KOPT-K1 (cell line): ENCODE results near the gene ZNF418.

Experiments
- H3K27ac ChIP-seq: fragments of 200-600 bp; sonication (generic); 2 replicates; pipeline ENCODE4 v1.5.1; 2016; ENCODE audit warnings: antibody characterized with exemption, mild to moderate bottlenecking, low read depth, low read length; ENCODE audit not compliant: poor library complexity, severe bottlenecking
- H3K36me3 ChIP-seq: fragments of 200-600 bp; sonication (generic); 2 replicates; pipeline ENCODE4 v1.5.1; 2017; ENCODE audit warnings: antibody characterized with exemption, mild to moderate bottlenecking, low read length, moderate library complexity; ENCODE audit not compliant: insufficient read depth
- H3K9me3 ChIP-seq: fragments of 200-600 bp; sonication (generic); 2 replicates; pipeline ENCODE4 v1.5.1; 2017; ENCODE audit warnings: antibody characterized with exemption, low read length, mild to moderate bottlenecking; ENCODE audit not compliant: insufficient read depth, poor library complexity, severe bottlenecking

The ZNF418 gene

GRCh38 chr19:57934820-57935665 lies at the start of gene ZNF418:
Gene ZNF418, minus strand, starts transcription at chr19:57935402. Its CDS starts 1,580 bp downstream, at chr19:57933822.
- H3K27ac ChIP-seq = peak within 1 kb of the TSS; percentile 71
- peaks cover 53% of the 10 kb centered on the region; the same call in 1 of the 2 replicates for H3K36me3 ChIP-seq
- H3K9me3 ChIP-seq = peaks cover 70% of the 10 kb centered on the region

- Histone ChIP-seq H3K9me3 (peaks cover 100% of the 10 kb centered on the region), H3K27ac (no peak overlapping the region), H3K36me3 (peaks cover 87% of the 10 kb centered on the region)
These were observed 43.5 kb upstream of the ZNF418 start for GRCh38 chr19:57978586-57979289.

GRCh38 chr19:57974434-57974833 lies 39.2 kb upstream of the ZNF418 start, which contains the start of gene C19orf18:
Gene C19orf18, minus strand, starts transcription at chr19:57974534. Its CDS starts 102 bp downstream, at chr19:57974432.
- peaks cover 45% of the 10 kb centered on the region for H3K36me3 ChIP-seq
- no peak within 1 kb of the TSS for H3K27ac ChIP-seq
- H3K9me3 ChIP-seq = peaks cover 92% of the 10 kb centered on the region

- peaks cover 59% of the 10 kb centered on the region for H3K9me3 ChIP-seq
- no peak overlapping the region for H3K27ac ChIP-seq
- H3K36me3 ChIP-seq = no peaks in the 10 kb centered on the region
These were observed 29.6 kb upstream of the ZNF418 start for GRCh38 chr19:57964761-57965160.

GRCh38 chr19:57961785-57962184 lies 26.6 kb upstream of the ZNF418 start:
- no peaks in the 10 kb centered on the region for H3K36me3 ChIP-seq
- no peak overlapping the region for H3K27ac ChIP-seq
- H3K9me3 ChIP-seq = peaks cover 45% of the 10 kb centered on the region

GRCh38 chr19:57954996-57955395 lies 19.8 kb upstream of the ZNF418 start:
- Histone ChIP-seq H3K36me3 (no peaks in the 10 kb centered on the region), H3K9me3 (peaks cover 39% of the 10 kb centered on the region)

GRCh38 chr19:57949702-57950101 lies 14.5 kb upstream of the ZNF418 start:
- H3K27ac ChIP-seq = no peak overlapping the region

More at GRCh38 chr19:57954996-57955395, 19.8 kb upstream of the ZNF418 start:
- no peak overlapping the region for H3K27ac ChIP-seq

GRCh38 chr19:57949296-57949695 lies 14.1 kb upstream of the ZNF418 start:
- H3K27ac ChIP-seq = no peak overlapping the region
- peaks cover 58% of the 10 kb centered on the region for H3K9me3 ChIP-seq
- peaks cover 10% of the 10 kb centered on the region; the same call in 1 of the 2 replicates for H3K36me3 ChIP-seq

More at GRCh38 chr19:57949702-57950101, 14.5 kb upstream of the ZNF418 start:
- Histone ChIP-seq H3K9me3 (peaks cover 56% of the 10 kb centered on the region), H3K36me3 (peaks cover 8% of the 10 kb centered on the region; the same call in 1 of the 2 replicates)

GRCh38 chr19:57947419-57948134 lies 12.4 kb upstream of the ZNF418 start, which contains the start of gene ZNF256:
Gene ZNF256, minus strand, starts transcription at chr19:57947706. Its CDS starts 232 bp downstream, at chr19:57947474.
- Histone ChIP-seq H3K36me3 (peaks cover 27% of the 10 kb centered on the region), H3K9me3 (peaks cover 65% of the 10 kb centered on the region), H3K27ac (peak within 1 kb of the TSS; percentile 73)

- Histone ChIP-seq H3K27ac (peak overlapping the region; percentile 73), H3K9me3 (peaks cover 70% of the 10 kb centered on the region), H3K36me3 (peaks cover 33% of the 10 kb centered on the region)
These were observed 11.9 kb upstream of the ZNF418 start for GRCh38 chr19:57947088-57947418.

GRCh38 chr19:57946316-57946715 lies 11.1 kb upstream of the ZNF418 start:
- H3K27ac ChIP-seq = peak overlapping the region; percentile 73
- H3K36me3 ChIP-seq = peaks cover 40% of the 10 kb centered on the region
- H3K9me3 ChIP-seq = peaks cover 77% of the 10 kb centered on the region

- Histone ChIP-seq H3K9me3 (peaks cover 60% of the 10 kb centered on the region), H3K27ac (no peak overlapping the region), H3K36me3 (peaks cover 68% of the 10 kb centered on the region)
These were observed 6.4 kb upstream of the ZNF418 start for GRCh38 chr19:57941593-57941992.

GRCh38 chr19:57935731-57936130 lies 529 bp upstream of the ZNF418 start:
- H3K27ac ChIP-seq = no peak overlapping the region
- H3K9me3 ChIP-seq = peaks cover 63% of the 10 kb centered on the region
- peaks cover 47% of the 10 kb centered on the region for H3K36me3 ChIP-seq

- Histone ChIP-seq H3K27ac (no peak overlapping the region), H3K36me3 (peaks cover 81% of the 10 kb centered on the region), H3K9me3 (peaks cover 90% of the 10 kb centered on the region)
These were observed 7.6 kb downstream of the ZNF418 start for GRCh38 chr19:57927587-57927986.
